Panc1 (cell line): ENCODE results near the gene TMEM174. TPM values are rescaled to one million over a fixed set of nuclear protein-coding genes. Genes with fewer than 3 reads are reported as not detected.
"Not testable (repeated sequence)": the region's sequence is repeated elsewhere in the genome, so short reads cannot be mapped to it uniquely, and the experiment has no call there.

Source experiments
- ATAC-seq: fragments of 200-7000 bp; cut with Tn5 transposase; 2 replicates; pipeline ENCODE4 v1.9.1; 2020; ENCODE audit warnings: mild to moderate bottlenecking, moderate library complexity
- BruUV-seq: library from RNA; stranded (reverse); fragments of 400-500 nt; replicated peaks from 2 replicates; lab custom pipeline; 2021; lab: Mats Ljungman, UMichigan
- CTCF ChIA-PET: fragments of 300-600 bp; sonication (Branson Sonifier 250); formaldehyde crosslinking; loops from one replicate; lab custom pipeline; 2022; ENCODE audit warnings: antibody characterized with exemption; lab: Charles Lee
- POLR2A ChIA-PET: fragments of 300-600 bp; sonication (Branson Sonifier 250); formaldehyde crosslinking; loops from one replicate; lab custom pipeline; 2022; ENCODE audit warnings: antibody characterized with exemption; lab: Charles Lee
- DNase-seq: peaks from one replicate; pipeline ENCODE4 v3.0.0-alpha.2; 2010; ENCODE audit warnings: low read depth, low spot score
- H3K27ac ChIP-seq: 2 replicates; pipeline ENCODE4 v1.5.1; 2011; ENCODE audit warnings: mild to moderate bottlenecking, low read length, inconsistent platforms
- H3K27me3 ChIP-seq: fragments of 200-500 bp; sonication (Bioruptor generic); 2 replicates; pipeline ENCODE4 v1.6.0; 2014; ENCODE audit warnings: low read length, inconsistent platforms; ENCODE audit not compliant: control insufficient read depth, insufficient read depth
- H3K36me3 ChIP-seq: fragments of 200-500 bp; sonication (Bioruptor generic); 2 replicates; pipeline ENCODE4 v1.5.1; 2014; ENCODE audit warnings: inconsistent platforms, mild to moderate bottlenecking, low read length, moderate library complexity; ENCODE audit not compliant: control insufficient read depth, insufficient read depth
- H3K4me1 ChIP-seq: 2 replicates; pipeline ENCODE4 v1.5.1; 2011; ENCODE audit warnings: inconsistent platforms, mild to moderate bottlenecking, low read length, moderate library complexity; ENCODE audit not compliant: control insufficient read depth, insufficient read depth
- H3K4me3 ChIP-seq, 2 experiments: 2 replicates each; pipeline ENCODE4 v1.5.1; 2011 to 2012; ENCODE audit warnings: low read depth in 2 of 2, low read length in 2 of 2, mild to moderate bottlenecking in 2 of 2, inconsistent platforms in 1 of 2, moderate library complexity in 1 of 2
- H3K9me3 ChIP-seq: fragments of 200-500 bp; sonication (Bioruptor generic); 2 replicates; pipeline ENCODE4 v1.5.1; 2014; ENCODE audit warnings: low read depth, mild to moderate bottlenecking, inconsistent platforms, low read length, moderate library complexity; ENCODE audit not compliant: control insufficient read depth, insufficient read depth
- POLR2AphosphoS5 ChIP-seq: IDR thresholded peaks from 2 replicates; pipeline ENCODE4 v1.6.1; 2012; ENCODE audit warnings: mild to moderate bottlenecking, low read depth, low read length, moderate library complexity
- SIN3A ChIP-seq: IDR thresholded peaks from 2 replicates; pipeline ENCODE4 v1.6.1; 2012; ENCODE audit warnings: low read depth, mild to moderate bottlenecking, low read length, moderate library complexity, borderline replicate concordance; ENCODE audit not compliant: insufficient read depth
- TCF7L2 ChIP-seq: IDR thresholded peaks from 2 replicates; pipeline ENCODE4 v1.6.1; 2011; ENCODE audit warnings: mild to moderate bottlenecking, low read depth, low read length, inconsistent platforms
- in situ Hi-C: cut with HindIII; loops from 2 replicates; pipeline ENCODE4 v1.10.0; 2016; ENCODE audit warnings: low sequenced_read_pairs, low pct_unique_long_range_greater_than_20kb
- intact Hi-C: fragments of 100-400 bp; cut with micrococcal nuclease; formaldehyde crosslinking; loops from one replicate; pipeline ENCODE4 v1.10.0; 2022; ENCODE audit not compliant: unreplicated experiment
- total RNA-seq: library from RNA; stranded (reverse); gene quantifications from one replicate; pipeline ENCODE4 v1.2.1, GENCODE V29; 2021; ENCODE audit not compliant: unreplicated experiment
- TF ChIP-seq, protein P1 (sequence below), 2 experiments: IDR thresholded peaks; 2 replicates each; pipeline ENCODE4 v1.6.1; 2011 to 2012; ENCODE audit warnings: low read depth in 2 of 2, control low read depth in 1 of 2, low read length in 1 of 2, mild to moderate bottlenecking in 1 of 2, moderate library complexity in 1 of 2; ENCODE audit not compliant: insufficient read depth in 1 of 2
- TF ChIP-seq, protein P2 (sequence below): fragments of 450-650 bp; IDR thresholded peaks from 2 replicates; pipeline ENCODE4 v1.5.1; 2017; ENCODE audit warnings: mild to moderate bottlenecking

The TMEM174 gene
- total RNA-seq, 1 experiment from 2014 or later, result not detected

DNA sequence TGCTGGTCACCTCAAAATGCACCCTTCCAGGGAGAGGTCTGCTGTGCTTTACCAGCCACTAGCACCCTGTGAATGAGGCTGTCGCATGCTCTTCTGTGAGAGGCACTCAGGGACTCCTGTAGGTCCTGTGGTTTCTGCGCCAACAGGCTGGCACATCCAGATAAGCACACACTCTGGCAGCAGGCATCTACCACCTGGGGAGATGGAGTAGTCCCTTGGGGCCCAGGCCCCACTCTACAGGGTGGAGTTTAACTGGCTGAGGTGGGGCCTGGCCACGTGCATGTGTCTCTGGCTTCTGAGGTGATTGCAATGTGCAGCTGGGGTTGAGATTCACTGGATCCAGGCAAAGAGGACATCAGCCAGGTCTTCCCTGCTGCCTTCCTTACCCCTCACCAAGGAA lies 32.3 kb downstream of the TMEM174 start:
- no peak overlapping the region for H3K4me3 ChIP-seq
- no peaks in the 10 kb centered on the region for H3K4me1 ChIP-seq
- H3K9me3 ChIP-seq, result no peaks in the 10 kb centered on the region
- POLR2A ChIA-PET, result no interaction called here
- ATAC-seq, result no peak
- in situ Hi-C loops (no loop called here), intact Hi-C loops (loop anchor here (10.0 kb wide), 1 partner anchor 121 kb away; no protein-coding TSS in a partner anchor)
- no peak for TF ChIP-seq POLR2AphosphoS5
- TF ChIP-seq TCF7L2, result no peak
- TF ChIP-seq, protein P1, sequence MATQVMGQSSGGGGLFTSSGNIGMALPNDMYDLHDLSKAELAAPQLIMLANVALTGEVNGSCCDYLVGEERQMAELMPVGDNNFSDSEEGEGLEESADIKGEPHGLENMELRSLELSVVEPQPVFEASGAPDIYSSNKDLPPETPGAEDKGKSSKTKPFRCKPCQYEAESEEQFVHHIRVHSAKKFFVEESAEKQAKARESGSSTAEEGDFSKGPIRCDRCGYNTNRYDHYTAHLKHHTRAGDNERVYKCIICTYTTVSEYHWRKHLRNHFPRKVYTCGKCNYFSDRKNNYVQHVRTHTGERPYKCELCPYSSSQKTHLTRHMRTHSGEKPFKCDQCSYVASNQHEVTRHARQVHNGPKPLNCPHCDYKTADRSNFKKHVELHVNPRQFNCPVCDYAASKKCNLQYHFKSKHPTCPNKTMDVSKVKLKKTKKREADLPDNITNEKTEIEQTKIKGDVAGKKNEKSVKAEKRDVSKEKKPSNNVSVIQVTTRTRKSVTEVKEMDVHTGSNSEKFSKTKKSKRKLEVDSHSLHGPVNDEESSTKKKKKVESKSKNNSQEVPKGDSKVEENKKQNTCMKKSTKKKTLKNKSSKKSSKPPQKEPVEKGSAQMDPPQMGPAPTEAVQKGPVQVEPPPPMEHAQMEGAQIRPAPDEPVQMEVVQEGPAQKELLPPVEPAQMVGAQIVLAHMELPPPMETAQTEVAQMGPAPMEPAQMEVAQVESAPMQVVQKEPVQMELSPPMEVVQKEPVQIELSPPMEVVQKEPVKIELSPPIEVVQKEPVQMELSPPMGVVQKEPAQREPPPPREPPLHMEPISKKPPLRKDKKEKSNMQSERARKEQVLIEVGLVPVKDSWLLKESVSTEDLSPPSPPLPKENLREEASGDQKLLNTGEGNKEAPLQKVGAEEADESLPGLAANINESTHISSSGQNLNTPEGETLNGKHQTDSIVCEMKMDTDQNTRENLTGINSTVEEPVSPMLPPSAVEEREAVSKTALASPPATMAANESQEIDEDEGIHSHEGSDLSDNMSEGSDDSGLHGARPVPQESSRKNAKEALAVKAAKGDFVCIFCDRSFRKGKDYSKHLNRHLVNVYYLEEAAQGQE (IDR thresholded peaks at IDR 0.05; ENCODE audit: insufficient read depth in 1 of 2, low read depth in 2 of 2, low read length in 1 of 2), result no peak
- TF ChIP-seq, protein P2, sequence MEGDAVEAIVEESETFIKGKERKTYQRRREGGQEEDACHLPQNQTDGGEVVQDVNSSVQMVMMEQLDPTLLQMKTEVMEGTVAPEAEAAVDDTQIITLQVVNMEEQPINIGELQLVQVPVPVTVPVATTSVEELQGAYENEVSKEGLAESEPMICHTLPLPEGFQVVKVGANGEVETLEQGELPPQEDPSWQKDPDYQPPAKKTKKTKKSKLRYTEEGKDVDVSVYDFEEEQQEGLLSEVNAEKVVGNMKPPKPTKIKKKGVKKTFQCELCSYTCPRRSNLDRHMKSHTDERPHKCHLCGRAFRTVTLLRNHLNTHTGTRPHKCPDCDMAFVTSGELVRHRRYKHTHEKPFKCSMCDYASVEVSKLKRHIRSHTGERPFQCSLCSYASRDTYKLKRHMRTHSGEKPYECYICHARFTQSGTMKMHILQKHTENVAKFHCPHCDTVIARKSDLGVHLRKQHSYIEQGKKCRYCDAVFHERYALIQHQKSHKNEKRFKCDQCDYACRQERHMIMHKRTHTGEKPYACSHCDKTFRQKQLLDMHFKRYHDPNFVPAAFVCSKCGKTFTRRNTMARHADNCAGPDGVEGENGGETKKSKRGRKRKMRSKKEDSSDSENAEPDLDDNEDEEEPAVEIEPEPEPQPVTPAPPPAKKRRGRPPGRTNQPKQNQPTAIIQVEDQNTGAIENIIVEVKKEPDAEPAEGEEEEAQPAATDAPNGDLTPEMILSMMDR, result no peak
- TF ChIP-seq SIN3A, result no peak
- no peak for DNase-seq
- CTCF ChIA-PET, result no interaction called here
- H3K27me3 ChIP-seq, result no peaks in the 10 kb centered on the region
- no TSS peak for BruUV-seq
- no peak overlapping the region for H3K27ac ChIP-seq
- no peaks in the 10 kb centered on the region for H3K36me3 ChIP-seq

DNA sequence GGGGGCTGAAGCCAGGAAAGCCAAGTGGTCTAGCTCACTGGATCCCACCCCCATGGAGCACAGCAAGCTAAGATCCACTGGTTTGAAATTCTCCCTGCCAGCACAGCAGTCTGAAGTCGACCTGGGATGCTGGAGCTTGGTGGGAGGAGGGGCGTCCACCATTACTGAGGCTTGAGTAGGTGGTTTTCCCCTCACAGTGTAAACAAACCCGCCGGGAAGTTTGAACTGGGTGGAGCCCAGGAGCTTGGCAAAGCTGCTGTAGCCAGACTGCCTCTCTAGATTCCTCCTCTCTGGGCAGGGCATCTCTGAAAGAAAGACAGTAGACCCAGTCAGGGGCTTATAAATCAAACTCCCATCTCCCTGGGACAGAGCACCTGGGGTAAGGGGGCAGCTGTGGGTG lies 34.2 kb downstream of the TMEM174 start:
- POLR2A ChIA-PET, H3K4me1 ChIP-seq: not testable (repeated sequence)
- intact Hi-C loops, result loop anchor here (10.0 kb wide), 1 partner anchor 122 kb away; no protein-coding TSS in a partner anchor

DNA sequence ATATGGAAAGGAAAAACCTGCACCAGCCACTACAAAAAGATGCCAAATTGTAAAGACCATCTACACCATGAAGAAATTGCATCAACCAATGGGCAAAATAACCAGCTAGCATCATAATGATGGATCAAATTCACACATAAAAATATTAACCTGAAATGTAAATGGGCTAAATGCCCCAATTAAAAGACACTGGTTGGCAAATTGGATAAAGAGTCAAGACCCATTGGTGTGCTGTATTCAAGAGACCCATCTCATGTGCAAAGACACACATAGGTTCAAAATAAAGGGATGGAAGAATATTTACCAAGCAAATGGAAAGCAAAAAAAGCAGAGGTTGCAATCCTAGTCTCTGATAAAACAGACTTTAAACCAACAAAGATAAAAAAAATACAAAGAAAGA lies 36.1 kb downstream of the TMEM174 start:
- H3K27ac ChIP-seq, CTCF ChIA-PET, ATAC-seq, in situ Hi-C loops, POLR2A ChIA-PET, H3K4me3 ChIP-seq, BruUV-seq, H3K36me3 ChIP-seq, H3K27me3 ChIP-seq, H3K9me3 ChIP-seq, H3K4me1 ChIP-seq, DNase-seq: not testable (repeated sequence)
- intact Hi-C loops, result loop anchor here (10.0 kb wide), 1 partner anchor 124 kb away; no protein-coding TSS in a partner anchor

More for the DNA sequence above, 34.2 kb downstream of the TMEM174 start:
- H3K4me3 ChIP-seq, in situ Hi-C loops, H3K36me3 ChIP-seq, H3K9me3 ChIP-seq, H3K27me3 ChIP-seq, CTCF ChIA-PET, DNase-seq, ATAC-seq, H3K27ac ChIP-seq, BruUV-seq: not testable (repeated sequence)

DNA sequence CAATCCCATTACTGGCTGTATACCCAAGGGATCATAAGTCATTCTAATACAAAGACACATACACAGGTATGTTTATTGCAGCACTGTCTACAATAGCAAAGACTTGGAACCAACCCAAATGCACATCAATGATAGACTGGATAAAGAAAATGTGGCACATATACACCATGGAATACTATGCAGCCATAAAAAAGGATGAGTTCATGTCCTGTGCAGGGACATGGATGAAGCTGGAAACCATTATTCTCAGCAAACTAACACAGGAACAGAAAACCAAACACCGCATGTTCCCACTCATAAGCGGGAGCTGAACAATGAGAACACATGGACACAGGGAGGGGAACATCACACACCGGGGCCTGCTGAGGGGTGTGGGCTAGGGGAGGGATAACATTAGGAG lies 39.7 kb downstream of the TMEM174 start:
- H3K4me3 ChIP-seq, H3K27me3 ChIP-seq, H3K4me1 ChIP-seq, in situ Hi-C loops, DNase-seq, CTCF ChIA-PET, POLR2A ChIA-PET, H3K36me3 ChIP-seq, H3K9me3 ChIP-seq, ATAC-seq, BruUV-seq, H3K27ac ChIP-seq: not testable (repeated sequence)
- intact Hi-C loops, result loop anchor here (10.0 kb wide), 2 partner anchors 152 to 288 kb away; no protein-coding TSS in a partner anchor
